GM21381 (cell line): Measurements from ENCODE around the gene MED29.

Source experiments
- ATAC-seq: cut with Tn5 transposase; IDR thresholded peaks from one replicate; pipeline ENCODE4 v1.9.1; 2021; ENCODE audit warnings: mild to moderate bottlenecking, moderate library complexity; ENCODE audit not compliant: unreplicated experiment

Gene MED29

GRCh38 chr19:39410017-39410830 lies 19.0 kb downstream of the MED29 start:
- no peak for ATAC-seq

- ATAC-seq = no peak
These were observed 19.6 kb downstream of the MED29 start for GRCh38 chr19:39410831-39411080.

GRCh38 chr19:39411081-39411831 lies 20.1 kb downstream of the MED29 start:
- no peak for ATAC-seq

- ATAC-seq = peak; percentile 18
These were observed 20.6 kb downstream of the MED29 start for GRCh38 chr19:39411832-39412099.

DNA sequence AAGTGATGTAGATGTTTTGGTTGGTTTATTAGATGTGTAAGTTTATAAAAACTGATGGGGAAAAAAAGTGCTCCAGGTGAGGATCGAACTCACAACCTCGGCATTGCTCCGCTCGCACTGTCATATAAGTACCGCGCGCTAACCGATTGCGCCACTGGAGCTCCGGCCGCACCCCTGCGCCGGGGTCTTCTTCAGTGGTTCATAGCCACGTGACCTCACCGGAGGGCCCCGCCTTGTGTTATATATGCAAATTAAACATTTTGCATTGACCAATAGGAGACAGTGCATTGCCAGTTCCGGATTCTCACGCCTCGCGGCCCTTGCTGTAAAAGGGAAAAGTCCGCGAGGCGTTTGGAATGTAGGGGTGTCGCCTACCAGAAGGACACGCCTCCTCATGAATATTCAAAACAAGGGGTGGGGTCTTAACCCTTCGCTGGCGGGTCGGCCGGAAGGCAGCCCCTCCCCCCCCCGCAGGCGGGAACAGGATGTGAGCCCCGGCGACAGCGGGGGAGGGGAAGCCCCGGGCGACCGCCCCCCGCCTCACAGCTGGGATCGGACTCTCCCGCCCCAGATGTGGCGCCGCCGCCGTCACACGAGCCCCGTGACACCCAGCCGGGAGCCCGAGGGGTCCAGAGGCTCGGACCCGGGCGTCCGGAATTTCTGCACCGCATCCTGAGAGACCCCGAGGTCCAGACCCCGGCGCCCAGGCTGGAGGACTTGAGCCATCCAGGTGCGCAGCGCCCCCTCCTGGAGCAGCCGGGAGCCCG lies 21.1 kb downstream of the MED29 start, which contains the start of gene PLEKHG2:
Gene PLEKHG2 (plus strand): TSS at position 570 of the 767 bp plus-strand sequence. CDS start 1,418 bp downstream, outside the sequence.
- peak; percentile 46 for ATAC-seq

DNA sequence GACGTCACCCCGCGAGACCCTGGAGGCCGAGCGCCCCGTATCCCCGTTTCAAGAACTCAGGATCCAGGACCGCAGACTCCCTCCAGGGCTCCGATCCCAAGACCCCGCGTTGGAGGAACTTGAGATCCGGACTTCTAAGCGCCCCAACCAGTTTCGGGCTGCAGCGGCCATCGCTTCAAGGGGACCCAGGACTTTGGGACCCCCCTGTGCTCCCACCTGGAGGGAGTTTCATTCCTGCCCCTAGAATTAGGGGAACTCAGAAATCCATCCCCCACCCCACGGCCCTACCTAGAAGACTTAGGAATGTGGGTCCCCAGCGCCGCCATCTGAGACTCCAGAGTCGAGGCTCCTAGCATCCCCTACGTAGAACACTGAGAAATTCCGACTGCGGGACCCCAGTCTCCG lies 21.7 kb downstream of the MED29 start:
- no peak for ATAC-seq

DNA sequence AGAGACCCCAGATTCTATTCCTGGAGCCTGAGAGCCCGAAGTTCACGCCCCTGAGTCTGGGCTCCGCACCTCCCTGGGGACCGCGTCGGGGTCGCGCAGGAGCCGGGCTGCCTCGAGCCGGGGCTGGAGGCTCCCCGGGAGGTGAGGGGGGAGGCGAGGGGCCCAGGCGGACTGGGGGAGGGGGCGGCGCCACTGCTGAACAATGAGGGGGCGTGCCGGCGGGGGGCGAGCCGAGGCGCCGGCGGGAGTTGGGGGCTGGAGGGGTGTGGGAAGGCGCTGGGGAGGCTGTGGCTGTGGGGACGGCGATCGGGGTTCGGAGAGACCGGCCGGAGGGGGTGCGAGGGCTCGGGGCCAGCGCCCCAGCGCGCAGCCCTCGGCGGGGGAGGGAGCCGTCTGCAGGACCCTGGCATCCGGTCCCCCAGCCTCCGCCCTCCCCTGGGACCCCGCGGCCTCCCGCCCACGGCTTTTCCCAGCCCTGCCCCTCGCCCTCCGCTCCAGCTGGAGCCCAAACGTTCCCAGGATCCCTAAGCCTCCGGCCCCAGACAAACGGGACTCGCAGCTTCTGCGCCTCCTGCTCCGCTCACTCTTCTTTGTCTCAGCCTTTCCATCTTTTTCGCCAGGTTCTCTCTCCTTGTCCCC lies 22.2 kb downstream of the MED29 start:
- no peak for ATAC-seq

GRCh38 chr19:39413911-39414608 lies 22.9 kb downstream of the MED29 start:
- no peak for ATAC-seq

- ATAC-seq = no peak
These were observed 24.2 kb downstream of the MED29 start for GRCh38 chr19:39415111-39416046.

- no peak for ATAC-seq
These were observed 25.3 kb downstream of the MED29 start for GRCh38 chr19:39416152-39417120.

DNA sequence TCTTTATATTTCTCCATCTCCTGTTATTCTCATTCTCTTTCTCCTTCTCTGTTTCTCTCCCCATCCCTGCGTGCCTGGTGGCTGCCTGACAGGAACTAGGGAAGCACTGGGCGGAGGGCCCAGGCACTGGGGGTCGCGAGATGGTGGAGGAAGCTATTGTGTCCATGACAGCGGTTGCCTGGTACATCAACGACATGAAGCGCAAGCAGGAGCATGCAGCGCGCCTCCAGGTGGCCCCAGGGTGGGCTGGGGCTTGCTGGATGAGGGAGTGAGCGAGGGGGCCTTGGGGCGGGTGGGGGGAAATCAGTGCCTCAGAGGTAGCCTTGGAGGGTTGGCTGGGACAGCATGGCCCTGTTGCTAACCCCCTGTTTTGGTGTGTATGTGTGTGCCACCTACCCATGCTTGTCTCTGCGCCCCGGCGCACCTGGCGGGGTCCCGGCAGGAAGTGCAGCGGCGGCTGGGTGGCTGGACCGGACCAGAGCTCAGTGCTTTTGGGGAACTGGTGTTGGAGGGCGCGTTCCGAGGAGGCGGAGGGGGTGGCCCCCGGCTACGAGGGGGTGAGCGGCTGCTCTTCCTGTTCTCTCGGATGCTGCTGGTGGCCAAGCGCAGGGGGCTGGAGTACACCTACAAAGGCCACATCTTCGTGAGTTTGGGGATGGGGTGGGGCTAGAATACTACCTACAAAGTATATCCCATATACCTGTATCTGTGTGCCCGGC lies 26.4 kb downstream of the MED29 start:
- no peak for ATAC-seq

- ATAC-seq = no peak
These were observed 27.8 kb downstream of the MED29 start for GRCh38 chr19:39419003-39419402.

GRCh38 chr19:39420769-39421168 lies 29.6 kb downstream of the MED29 start:
- ATAC-seq = no peak

DNA sequence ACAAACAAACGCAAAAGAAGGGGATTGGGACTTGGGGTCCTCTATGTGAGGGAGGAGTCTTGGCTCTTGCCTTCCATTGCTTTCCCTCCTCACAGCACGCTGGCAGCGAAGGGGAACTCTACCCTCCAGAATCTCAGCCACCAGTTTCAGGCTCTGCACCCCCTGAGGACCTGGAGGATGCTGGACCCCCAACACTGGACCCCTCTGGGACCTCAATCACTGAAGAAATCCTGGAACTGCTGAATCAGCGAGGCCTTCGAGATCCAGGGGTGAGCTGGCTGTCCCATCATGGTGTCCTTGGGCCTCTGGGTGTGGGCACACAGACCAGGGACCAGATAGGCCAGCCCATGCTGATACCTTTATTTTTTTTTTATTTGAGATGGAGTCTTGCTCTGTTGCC lies 30.8 kb downstream of the MED29 start:
- ATAC-seq = no peak

DNA sequence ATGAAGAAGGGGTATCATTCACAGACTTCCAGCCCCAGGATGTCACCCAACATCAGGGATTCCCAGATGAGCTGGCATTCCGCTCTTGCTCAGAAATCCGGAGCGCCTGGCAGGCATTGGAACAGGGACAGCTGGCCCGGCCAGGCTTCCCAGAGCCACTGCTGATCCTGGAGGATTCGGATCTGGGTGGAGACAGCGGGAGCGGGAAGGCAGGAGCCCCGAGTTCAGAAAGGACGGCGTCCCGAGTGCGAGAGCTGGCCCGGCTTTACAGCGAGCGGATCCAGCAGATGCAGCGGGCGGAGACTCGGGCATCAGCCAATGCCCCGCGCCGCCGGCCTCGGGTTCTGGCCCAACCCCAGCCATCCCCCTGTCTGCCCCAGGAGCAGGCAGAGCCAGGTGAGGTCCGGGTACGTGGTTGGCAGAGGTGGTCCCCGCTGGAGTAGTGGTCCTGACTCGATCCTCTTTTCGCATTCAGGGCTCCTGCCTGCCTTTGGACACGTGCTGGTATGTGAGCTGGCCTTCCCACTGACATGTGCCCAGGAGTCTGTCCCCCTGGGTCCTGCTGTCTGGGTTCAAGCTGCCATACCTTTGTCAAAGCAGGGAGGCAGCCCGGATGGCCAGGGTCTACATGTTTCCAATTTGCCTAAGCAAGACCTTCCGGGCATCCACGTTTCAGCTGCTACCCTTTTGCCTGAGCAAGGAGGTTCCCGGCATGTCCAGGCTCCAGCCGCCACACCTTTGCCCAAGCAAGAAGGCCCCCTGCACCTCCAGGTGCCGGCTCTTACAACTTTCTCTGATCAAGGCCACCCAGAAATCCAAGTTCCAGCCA lies 32.3 kb downstream of the MED29 start:
- no peak for ATAC-seq

GRCh38 chr19:39424934-39425333 lies 33.8 kb downstream of the MED29 start:
- ATAC-seq = no peak

- ATAC-seq = no peak
These were observed 34.6 kb downstream of the MED29 start for GRCh38 chr19:39425744-39426143.
